KMS-11 (cell line): ENCODE data around the gene RNF169.

ENCODE experiments used
- H2AFZ ChIP-seq: fragments of 200-600 bp; sonication (generic); 2 replicates; pipeline ENCODE4 v1.6.1; 2016; ENCODE audit warnings: antibody characterized with exemption, mixed run types, low read depth
- H3K27ac ChIP-seq: fragments of 200-600 bp; sonication (generic); 2 replicates; pipeline ENCODE4 v1.6.1; 2016; ENCODE audit warnings: mild to moderate bottlenecking, mixed run types
- H3K27me3 ChIP-seq: fragments of 200-600 bp; sonication (generic); 2 replicates; pipeline ENCODE4 v1.6.1; 2017; ENCODE audit warnings: mild to moderate bottlenecking, low read depth, mixed run types, moderate library complexity; ENCODE audit not compliant: insufficient read depth
- H3K36me3 ChIP-seq: fragments of 200-600 bp; sonication (generic); 2 replicates; pipeline ENCODE4 v1.6.1; 2017; ENCODE audit warnings: mild to moderate bottlenecking, mixed run types; ENCODE audit not compliant: insufficient read depth
- H3K4me1 ChIP-seq: fragments of 200-600 bp; sonication (generic); 2 replicates; pipeline ENCODE4 v1.6.1; 2016; ENCODE audit warnings: mild to moderate bottlenecking, low read depth, mixed run types; ENCODE audit not compliant: poor library complexity, severe bottlenecking
- H3K4me2 ChIP-seq: fragments of 200-600 bp; sonication (generic); 2 replicates; pipeline ENCODE4 v1.7.0; 2016; ENCODE audit warnings: mild to moderate bottlenecking, mixed run types
- H3K4me3 ChIP-seq: fragments of 200-600 bp; sonication (generic); IDR thresholded peaks from 2 replicates; pipeline ENCODE4 v1.6.1; 2017; ENCODE audit warnings: low read depth, low read length, mixed read lengths; ENCODE audit not compliant: insufficient read depth
- H3K79me2 ChIP-seq: fragments of 200-600 bp; sonication (generic); 2 replicates; pipeline ENCODE4 v1.6.1; 2016; ENCODE audit warnings: low read depth, mixed run types; ENCODE audit not compliant: insufficient read depth
- H3K9ac ChIP-seq: fragments of 200-600 bp; sonication (generic); 2 replicates; pipeline ENCODE4 v1.6.1; 2016; ENCODE audit warnings: mild to moderate bottlenecking, mixed run types
- H4K20me1 ChIP-seq: fragments of 200-600 bp; sonication (generic); 2 replicates; pipeline ENCODE4 v1.6.1; 2016; ENCODE audit warnings: mild to moderate bottlenecking, mixed run types; ENCODE audit not compliant: insufficient read depth
- TF ChIP-seq, protein P1 (sequence below): fragments of 200-600 bp; sonication (generic); conservative IDR thresholded peaks from 2 replicates; pipeline ENCODE4 v1.6.1; 2017; ENCODE audit warnings: low read depth, mild to moderate bottlenecking, antibody characterized with exemption, low read length, moderate library complexity, mixed read lengths

The RNF169 gene

DNA sequence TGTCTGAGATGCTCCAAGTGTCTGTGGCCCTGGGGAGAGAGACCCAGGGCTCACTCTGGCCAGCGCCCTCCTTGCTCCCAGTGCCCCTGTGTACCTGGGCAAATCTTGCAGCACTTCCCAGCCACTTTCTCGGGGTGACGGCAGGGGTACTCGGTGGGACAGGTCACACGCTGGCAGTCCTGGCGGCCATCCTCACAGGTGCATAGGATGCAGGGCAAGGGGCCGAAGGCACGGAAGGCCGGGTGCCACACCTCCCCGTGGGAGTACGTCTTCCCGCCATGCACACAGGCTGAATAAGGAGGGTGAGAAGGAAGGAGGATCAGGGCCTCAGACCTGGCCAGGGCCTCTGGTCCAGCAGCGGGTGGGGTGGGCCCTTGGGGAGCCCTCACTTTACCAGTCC lies 45.4 kb upstream of the RNF169 start:
- Histone ChIP-seq H3K79me2 (no peaks in the 10 kb centered on the region), H3K4me1 (no peaks in the 10 kb centered on the region), H3K36me3 (no peaks in the 10 kb centered on the region), H4K20me1 (no peaks in the 10 kb centered on the region), H3K27ac (no peak overlapping the region), H3K4me3 (no peak overlapping the region), H3K27me3 (no peaks in the 10 kb centered on the region), H2AFZ (no peak overlapping the region), H3K9ac (no peak overlapping the region), H3K4me2 (no peak overlapping the region)
- TF ChIP-seq, protein P1, sequence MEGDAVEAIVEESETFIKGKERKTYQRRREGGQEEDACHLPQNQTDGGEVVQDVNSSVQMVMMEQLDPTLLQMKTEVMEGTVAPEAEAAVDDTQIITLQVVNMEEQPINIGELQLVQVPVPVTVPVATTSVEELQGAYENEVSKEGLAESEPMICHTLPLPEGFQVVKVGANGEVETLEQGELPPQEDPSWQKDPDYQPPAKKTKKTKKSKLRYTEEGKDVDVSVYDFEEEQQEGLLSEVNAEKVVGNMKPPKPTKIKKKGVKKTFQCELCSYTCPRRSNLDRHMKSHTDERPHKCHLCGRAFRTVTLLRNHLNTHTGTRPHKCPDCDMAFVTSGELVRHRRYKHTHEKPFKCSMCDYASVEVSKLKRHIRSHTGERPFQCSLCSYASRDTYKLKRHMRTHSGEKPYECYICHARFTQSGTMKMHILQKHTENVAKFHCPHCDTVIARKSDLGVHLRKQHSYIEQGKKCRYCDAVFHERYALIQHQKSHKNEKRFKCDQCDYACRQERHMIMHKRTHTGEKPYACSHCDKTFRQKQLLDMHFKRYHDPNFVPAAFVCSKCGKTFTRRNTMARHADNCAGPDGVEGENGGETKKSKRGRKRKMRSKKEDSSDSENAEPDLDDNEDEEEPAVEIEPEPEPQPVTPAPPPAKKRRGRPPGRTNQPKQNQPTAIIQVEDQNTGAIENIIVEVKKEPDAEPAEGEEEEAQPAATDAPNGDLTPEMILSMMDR, result no peak

DNA sequence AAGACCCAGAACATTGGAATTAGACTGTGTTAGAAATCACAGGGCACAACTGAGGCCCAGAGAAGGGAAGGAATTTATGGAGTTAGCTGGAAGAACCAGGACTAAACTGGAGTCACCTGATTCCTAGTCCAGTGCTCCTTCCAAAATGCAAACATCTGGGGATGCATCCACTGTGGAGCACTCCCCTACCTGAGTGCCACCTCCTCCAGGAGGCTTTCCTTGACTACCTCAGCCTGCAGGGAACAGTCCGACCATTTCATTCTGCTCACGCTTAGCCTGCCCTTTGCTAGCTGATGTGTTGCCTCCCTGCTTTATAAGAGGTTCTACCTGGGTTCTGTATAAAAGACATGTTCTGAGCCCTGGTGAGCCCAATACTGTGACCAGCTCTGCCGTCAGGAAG lies 41.5 kb upstream of the RNF169 start:
- Histone ChIP-seq H3K9ac (no peak overlapping the region), H4K20me1 (no peaks in the 10 kb centered on the region), H3K79me2 (no peaks in the 10 kb centered on the region), H3K27ac (no peak overlapping the region), H3K4me1 (no peaks in the 10 kb centered on the region), H3K4me2 (no peak overlapping the region), H2AFZ (no peak overlapping the region), H3K27me3 (no peaks in the 10 kb centered on the region), H3K4me3 (no peak overlapping the region), H3K36me3 (no peaks in the 10 kb centered on the region)
- TF ChIP-seq, protein P1, result no peak

DNA sequence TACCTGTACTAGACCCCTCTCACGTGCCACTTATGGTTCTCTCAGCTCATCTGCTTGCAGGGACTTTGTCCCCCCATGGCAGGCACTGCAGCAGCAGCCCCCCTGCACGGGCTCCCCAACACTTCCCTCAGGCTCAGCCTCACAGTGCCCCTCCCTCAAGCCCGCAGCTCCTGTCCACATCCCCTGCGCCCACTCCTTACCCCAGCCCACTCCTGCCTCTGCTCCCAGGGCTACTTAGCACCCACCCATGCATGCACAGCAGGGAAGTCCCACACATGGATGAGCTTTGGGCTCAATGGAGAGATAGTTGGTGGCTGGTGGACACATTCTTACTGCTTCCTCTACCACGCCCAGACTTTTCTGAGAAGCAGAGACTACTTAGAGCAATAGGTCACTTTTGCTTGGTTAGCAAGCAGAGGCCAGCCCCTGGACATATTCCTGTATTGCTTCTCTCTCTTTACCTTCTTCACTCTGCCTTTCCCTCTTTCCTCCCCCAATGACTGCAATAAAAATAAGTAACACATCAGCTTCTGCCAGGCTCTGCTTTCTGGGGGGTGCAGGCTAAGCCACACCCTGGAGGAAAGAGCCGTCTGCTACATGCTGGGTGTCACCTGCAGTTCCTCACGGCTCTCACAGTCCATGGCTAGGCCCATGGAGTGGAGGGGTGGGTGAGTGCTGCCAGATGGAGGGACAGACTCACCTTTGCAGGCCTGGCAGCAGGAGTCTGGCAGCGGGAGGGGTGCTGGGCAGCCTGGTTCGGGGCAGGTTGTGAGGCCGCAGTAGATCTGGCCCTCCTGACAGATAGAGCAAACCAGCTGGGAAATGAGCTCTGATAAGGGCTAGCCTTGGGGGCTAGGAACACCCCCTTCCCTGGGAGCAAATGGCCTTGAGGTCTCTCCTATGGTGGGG lies 40.8 kb upstream of the RNF169 start:
- TF ChIP-seq, protein P1, result no peak
- H3K4me2 ChIP-seq, result no peak overlapping the region
- no peak overlapping the region for H2AFZ ChIP-seq
- no peaks in the 10 kb centered on the region for H3K4me1 ChIP-seq
- no peaks in the 10 kb centered on the region for H4K20me1 ChIP-seq
- no peaks in the 10 kb centered on the region for H3K79me2 ChIP-seq
- no peak overlapping the region for H3K27ac ChIP-seq
- H3K9ac ChIP-seq, result no peak overlapping the region
- no peaks in the 10 kb centered on the region for H3K27me3 ChIP-seq
- H3K4me3 ChIP-seq, result no peak overlapping the region
- H3K36me3 ChIP-seq, result no peaks in the 10 kb centered on the region

DNA sequence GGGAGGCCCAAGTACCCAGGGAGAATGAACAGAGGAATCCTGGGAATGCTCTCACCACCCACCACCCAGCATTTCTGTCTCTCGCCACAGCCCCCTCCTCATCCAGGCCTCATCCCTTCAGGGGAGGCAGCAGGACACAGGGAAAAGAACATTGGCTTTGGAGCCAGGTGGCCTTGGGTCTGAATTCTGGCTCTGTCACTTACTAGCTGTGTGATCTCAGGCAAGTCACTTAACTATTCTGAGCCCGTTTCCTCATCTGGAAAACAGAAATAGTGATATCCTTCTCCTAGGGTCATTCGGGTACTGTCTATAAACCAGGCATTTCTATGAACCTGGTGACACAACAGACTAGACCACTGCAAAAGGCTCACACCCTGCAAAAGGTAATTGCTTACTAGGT lies 39.5 kb upstream of the RNF169 start:
- H3K27ac ChIP-seq, result no peak overlapping the region
- no peaks in the 10 kb centered on the region for H3K27me3 ChIP-seq
- H3K79me2 ChIP-seq, result no peaks in the 10 kb centered on the region
- H3K4me1 ChIP-seq, result no peaks in the 10 kb centered on the region
- H3K4me2 ChIP-seq, result no peak overlapping the region
- H4K20me1 ChIP-seq, result no peaks in the 10 kb centered on the region
- no peaks in the 10 kb centered on the region for H3K36me3 ChIP-seq
- H3K4me3 ChIP-seq, result no peak overlapping the region
- TF ChIP-seq, protein P1, result no peak
- no peak overlapping the region for H2AFZ ChIP-seq
- no peak overlapping the region for H3K9ac ChIP-seq
